HG03469 (cell line): ENCODE results near the gene PCSK5.
"Not testable (repeated sequence)": the region's sequence is repeated elsewhere in the genome, so short reads cannot be mapped to it uniquely, and the experiment has no call there.

ENCODE experiments used
- ATAC-seq: cut with Tn5 transposase; IDR thresholded peaks from one replicate; pipeline ENCODE4 v1.9.1; 2021; ENCODE audit warnings: mild to moderate bottlenecking, moderate library complexity, moderate number of reproducible peaks; ENCODE audit not compliant: unreplicated experiment

Gene PCSK5

GRCh38 chr9:75890472-75891276 lies at the start of gene PCSK5:
TSS of gene PCSK5 (plus strand) at chr9:75890673. CDS start at chr9:75891182, 509 bp downstream.
- peak; percentile 49 for ATAC-seq

GRCh38 chr9:75844321-75844720 lies 46.2 kb upstream of the PCSK5 start:
- ATAC-seq: no peak

- ATAC-seq: no peak
These were observed 44.7 kb upstream of the PCSK5 start for GRCh38 chr9:75845806-75846205.

GRCh38 chr9:75847085-75847484 lies 43.4 kb upstream of the PCSK5 start:
- ATAC-seq: no peak

GRCh38 chr9:75850459-75851200 lies 39.8 kb upstream of the PCSK5 start:
- no peak for ATAC-seq

- ATAC-seq: no peak
These were observed 38.6 kb upstream of the PCSK5 start for GRCh38 chr9:75851917-75852316.

GRCh38 chr9:75852746-75853145 lies 37.7 kb upstream of the PCSK5 start:
- no peak for ATAC-seq

- no peak for ATAC-seq
These were observed 35.0 kb upstream of the PCSK5 start for GRCh38 chr9:75855509-75855908.

GRCh38 chr9:75858497-75859092 lies 31.9 kb upstream of the PCSK5 start:
- ATAC-seq: peak; percentile 39

- ATAC-seq: no peak
These were observed 26.2 kb upstream of the PCSK5 start for GRCh38 chr9:75864266-75864665.

GRCh38 chr9:75866273-75866871 lies 24.1 kb upstream of the PCSK5 start:
- no peak for ATAC-seq

GRCh38 chr9:75868526-75868925 lies 21.9 kb upstream of the PCSK5 start:
- not testable (repeated sequence) for ATAC-seq

GRCh38 chr9:75869236-75869635 lies 21.2 kb upstream of the PCSK5 start:
- no peak for ATAC-seq

GRCh38 chr9:75870450-75870849 lies 20.0 kb upstream of the PCSK5 start:
- ATAC-seq: no peak

- ATAC-seq: no peak
These were observed 18.8 kb upstream of the PCSK5 start for GRCh38 chr9:75871624-75872023.

- no peak for ATAC-seq
These were observed 16.8 kb upstream of the PCSK5 start for GRCh38 chr9:75873712-75874111.

GRCh38 chr9:75876999-75877640 lies 13.4 kb upstream of the PCSK5 start:
- no peak for ATAC-seq

GRCh38 chr9:75878488-75878860 lies 12.0 kb upstream of the PCSK5 start:
- no peak for ATAC-seq

GRCh38 chr9:75880618-75881017 lies 9.9 kb upstream of the PCSK5 start:
- no peak for ATAC-seq

- ATAC-seq: no peak
These were observed 8.7 kb upstream of the PCSK5 start for GRCh38 chr9:75881761-75882160.

GRCh38 chr9:75885652-75886051 lies 4.8 kb upstream of the PCSK5 start:
- no peak for ATAC-seq
